ENCODE data around the gene GPR26. TPM values are rescaled to one million over a fixed set of nuclear protein-coding genes. Genes with fewer than 3 reads are reported as not detected.

The GPR26 gene
- total RNA-seq, 1 experiment from 2014 or later = 0.07 TPM

DNA sequence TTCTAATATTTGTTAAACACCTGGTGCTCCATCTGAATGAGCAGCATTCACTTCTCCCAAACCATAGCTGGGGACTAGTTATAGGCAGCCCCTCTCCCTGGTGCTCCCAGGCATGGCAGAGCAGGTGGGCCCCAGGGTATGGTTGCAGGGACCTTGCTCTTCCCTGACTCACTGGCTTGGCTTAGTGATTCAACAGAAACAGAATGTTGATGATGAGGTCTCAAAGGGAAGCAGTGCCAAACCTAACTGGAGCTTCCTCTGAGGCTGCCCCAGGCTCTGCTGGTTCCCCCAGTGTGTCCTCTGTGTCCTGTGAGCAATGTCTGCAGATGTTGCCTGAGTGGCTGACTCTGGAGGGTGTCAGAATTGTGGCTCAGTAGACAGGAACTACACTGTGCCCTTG, 3.7 kb downstream of the GPR26 start:
- Histone ChIP-seq H3K56ac (ENCODE audit: insufficient read length, low read depth, low read length) (no peak overlapping the region), H2AK5ac (ENCODE audit: insufficient read length, low read length) (no peak overlapping the region), H3T11ph (ENCODE audit: low read length) (no peak overlapping the region), H3K23me2 (ENCODE audit: insufficient read length, low read depth, low read length, poor library complexity, severe bottlenecking) (peaks cover 4% of the 10 kb centered on the region), H3K18ac (ENCODE audit: insufficient read length, low read depth, low read length) (no peak overlapping the region), H3K23ac (ENCODE audit: insufficient read length, low read depth, low read length) (no peak overlapping the region), H4K5ac (ENCODE audit: insufficient read length, low read depth, low read length) (no peak overlapping the region), H2BK120ac (ENCODE audit: low read depth, low read length, poor library complexity, severe bottlenecking) (no peak overlapping the region), H3K79me1 (ENCODE audit: insufficient read depth, low read depth, low read length, poor library complexity, severe bottlenecking) (no peaks in the 10 kb centered on the region), H3K9ac (ENCODE audit: extremely low read depth, insufficient read length, low read length) (no peak overlapping the region), H2BK12ac (ENCODE audit: insufficient read length, low read depth, low read length) (no peak overlapping the region), H3K79me2 (ENCODE audit: insufficient read depth, low read length) (no peaks in the 10 kb centered on the region), H3K27ac (ENCODE audit: insufficient read length, low read depth, low read length) (no peak overlapping the region), H3K9me3 (ENCODE audit: control insufficient read depth, low read depth, low read length) (no peaks in the 10 kb centered on the region), H2AFZ (ENCODE audit: low read length) (no peak overlapping the region), H3K27me3 (ENCODE audit: insufficient read depth, low read length) (peaks cover 29% of the 10 kb centered on the region; the same call in 1 of the 2 replicates), H3K4me1 (ENCODE audit: insufficient read depth, low read length) (no peaks in the 10 kb centered on the region), H2BK5ac (ENCODE audit: insufficient read length, low read length) (no peak overlapping the region), H3K4me2 (ENCODE audit: insufficient read depth, insufficient read length, low read length) (no peak overlapping the region), H3K14ac (ENCODE audit: insufficient read depth, low read length) (no peak overlapping the region), H4K8ac (replicated peaks; ENCODE audit: insufficient read length, low read depth, low read length) (no peak overlapping the region), H4K91ac (ENCODE audit: insufficient read length, low read depth, low read length) (no peak overlapping the region), H4K20me1 (ENCODE audit: control insufficient read depth, insufficient read depth, insufficient read length) (no peaks in the 10 kb centered on the region), H2BK20ac (ENCODE audit: low read depth, low read length, poor library complexity, severe bottlenecking) (no peak overlapping the region), H3K4ac (ENCODE audit: low read depth, low read length) (no peak overlapping the region), H2BK15ac (ENCODE audit: low read depth, low read length) (no peak overlapping the region)
- Mint-ChIP-seq H3K27me3 (ENCODE audit: low read depth) (peaks cover 65% of the 10 kb centered on the region), H3K9me3 (peaks cover 2 to 6% of the 10 kb centered on the region in 2 experiments; a peak in 4 of 5 replicates), H3K27ac (no peak overlapping the region), H3K4me1 (peaks cover 13 to 22% of the 10 kb centered on the region in 2 experiments), H3K36me3 (ENCODE audit: insufficient read depth in 1 of 3, low read depth in 3 of 3) (peaks cover 0 to 4% (median 3%) of the 10 kb centered on the region in 3 experiments; a peak in 2 of 7 replicates), H3K4me3 (no peak overlapping the region)
- no peak for DNase-seq
- TF ChIP-seq, protein P1, sequence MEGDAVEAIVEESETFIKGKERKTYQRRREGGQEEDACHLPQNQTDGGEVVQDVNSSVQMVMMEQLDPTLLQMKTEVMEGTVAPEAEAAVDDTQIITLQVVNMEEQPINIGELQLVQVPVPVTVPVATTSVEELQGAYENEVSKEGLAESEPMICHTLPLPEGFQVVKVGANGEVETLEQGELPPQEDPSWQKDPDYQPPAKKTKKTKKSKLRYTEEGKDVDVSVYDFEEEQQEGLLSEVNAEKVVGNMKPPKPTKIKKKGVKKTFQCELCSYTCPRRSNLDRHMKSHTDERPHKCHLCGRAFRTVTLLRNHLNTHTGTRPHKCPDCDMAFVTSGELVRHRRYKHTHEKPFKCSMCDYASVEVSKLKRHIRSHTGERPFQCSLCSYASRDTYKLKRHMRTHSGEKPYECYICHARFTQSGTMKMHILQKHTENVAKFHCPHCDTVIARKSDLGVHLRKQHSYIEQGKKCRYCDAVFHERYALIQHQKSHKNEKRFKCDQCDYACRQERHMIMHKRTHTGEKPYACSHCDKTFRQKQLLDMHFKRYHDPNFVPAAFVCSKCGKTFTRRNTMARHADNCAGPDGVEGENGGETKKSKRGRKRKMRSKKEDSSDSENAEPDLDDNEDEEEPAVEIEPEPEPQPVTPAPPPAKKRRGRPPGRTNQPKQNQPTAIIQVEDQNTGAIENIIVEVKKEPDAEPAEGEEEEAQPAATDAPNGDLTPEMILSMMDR (conservative IDR thresholded peaks at IDR 0.05) = no peak

All from H9 (cell line).